ENCODE results near the gene PTPRN2. TPM values are rescaled to one million over a fixed set of nuclear protein-coding genes. Genes with fewer than 3 reads are reported as not detected.
A peak's percentile ranks its signal among the peaks of the same experiment; 100 is the strongest.

Gene PTPRN2
- total and polyA plus RNA-seq, 9 of the 15 experiments (the other 6 are each of a cell fraction or from before 2014, with no cell fraction given), result not detected

GRCh38 chr7:157490465-157490912 is 1097.1 kb downstream of the PTPRN2 start (continued):
- TF ChIP-seq HDAC1 (IDR thresholded peaks at IDR 0.05) (peak in 1 of 2 experiments; percentile 79; a peak in 2 of 4 replicates), NCOA2 (IDR thresholded peaks at IDR 0.05; ENCODE audit: partially characterized antibody in 2 of 2) (no peak), RAD51 (IDR thresholded peaks at IDR 0.05; ENCODE audit: borderline replicate concordance, low read depth) (0 out of 2 replicates have a peak, but pooled peaks have one; percentile 26), MBD1 (CRISPR knock-in tag; IDR thresholded peaks at IDR 0.05) (no peak), POLR2AphosphoS2 (IDR thresholded peaks at IDR 0.05; ENCODE audit: low read length) (no peak), TEAD2 (tag; IDR thresholded peaks at IDR 0.05) (0 out of 2 replicates have a peak, but pooled peaks have one; percentile 6), ZNF589 (CRISPR knock-in tag; IDR thresholded peaks at IDR 0.05; ENCODE audit: low read depth) (no peak), GTF2F1 (IDR thresholded peaks at IDR 0.05; ENCODE audit: low read depth, low read length) (no peak), HOMEZ (CRISPR knock-in tag; IDR thresholded peaks at IDR 0.05) (no peak), ATF6 (CRISPR knock-in tag; IDR thresholded peaks at IDR 0.05) (no peak), LCOR (CRISPR knock-in tag; IDR thresholded peaks at IDR 0.05) (peak; percentile 69; the same call in 1 of the 2 replicates), STAT6 (CRISPR knock-in tag; IDR thresholded peaks at IDR 0.05) (no peak), E2F4 (CRISPR knock-in tag; IDR thresholded peaks at IDR 0.05; ENCODE audit: low read depth) (no peak), SNRNP70 (optimal IDR thresholded peaks at IDR 0.05; ENCODE audit: low read depth, low read length) (no peak), MBD2 (IDR thresholded peaks at IDR 0.05; ENCODE audit: borderline replicate concordance, low read depth) (no peak), KAT7 (CRISPR knock-in tag; IDR thresholded peaks at IDR 0.05; ENCODE audit: borderline replicate concordance) (no peak), IRF9 (tag; IDR thresholded peaks at IDR 0.05) (no peak), ELF1 (tag; IDR thresholded peaks at IDR 0.05) (peak; percentile 86)
